Measurements from ENCODE around the gene FARP1.

Gene FARP1

GRCh38 chr13:98315466-98315865 lies 172.6 kb downstream of the FARP1 start (continued):
- TF ChIP-seq ZNF274 (IDR thresholded peaks at IDR 0.05; ENCODE audit: low read length) = no peak
- no peak for TF ChIP-seq ZNF274 (tag by site-specific recombination; IDR thresholded peaks at IDR 0.05; ENCODE audit: borderline replicate concordance)
- TF ChIP-seq EGR2 (tag by site-specific recombination; IDR thresholded peaks at IDR 0.05; ENCODE audit: low read depth) = no peak
- TF ChIP-seq ZNF112 (tag by site-specific recombination; IDR thresholded peaks at IDR 0.05) = no peak

DNA sequence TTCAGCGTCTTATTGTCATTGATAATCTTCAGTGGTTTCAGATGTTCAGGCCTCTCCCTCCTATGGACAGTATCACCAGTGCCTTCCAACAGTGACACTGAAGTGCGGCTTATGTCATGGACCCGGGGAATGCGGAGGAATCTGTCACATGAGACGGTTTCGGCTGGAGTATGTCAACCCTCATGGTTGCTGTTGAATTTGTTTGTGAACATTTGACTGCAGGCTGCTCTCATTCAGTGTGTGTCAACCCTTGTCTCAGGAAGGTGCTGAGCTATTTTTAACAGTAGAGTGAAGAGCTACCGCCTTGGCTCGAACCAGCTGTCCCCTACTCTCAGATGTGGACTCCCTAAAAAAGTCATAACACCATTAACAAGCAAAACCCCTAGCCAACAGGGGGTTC lies 173.0 kb downstream of the FARP1 start:
- no peaks in the 10 kb centered on the region for H3K36me3 ChIP-seq (ENCODE audit: control insufficient read depth in 2 of 2, insufficient read depth in 1 of 2, low read length in 2 of 2)
- no peaks in the 10 kb centered on the region for H3K9me3 ChIP-seq (ENCODE audit: control insufficient read depth, insufficient read depth, low read depth, low read length)
- no peaks in the 10 kb centered on the region for H3K4me1 ChIP-seq (ENCODE audit: control insufficient read depth, insufficient read depth, low read length)
- ChIA-PET POLR2A (no interaction called here), CTCF (interaction anchor here (0.8 kb wide), 1 partner anchor 283 kb away, joined by 3 read pairs; no protein-coding TSS in a partner anchor)
- H3K4me3 ChIP-seq (ENCODE audit: low read depth, low read length) = no peak overlapping the region
- TF ChIP-seq ZNF114 (tag by site-specific recombination; IDR thresholded peaks at IDR 0.05) = no peak
- no peak for TF ChIP-seq ZNF24 (tag by site-specific recombination; IDR thresholded peaks at IDR 0.05)
- no peak for TF ChIP-seq ZNF48 (tag by site-specific recombination; IDR thresholded peaks at IDR 0.05)
- TF ChIP-seq ZBTB48 (tag by site-specific recombination; IDR thresholded peaks at IDR 0.05) = no peak
- TF ChIP-seq PATZ1 (tag by site-specific recombination; IDR thresholded peaks at IDR 0.05) = no peak
- TF ChIP-seq ZNF561 (tag by site-specific recombination; IDR thresholded peaks at IDR 0.05; ENCODE audit: borderline replicate concordance) = no peak
- TF ChIP-seq HOXD13 (CRISPR knock-in tag; IDR thresholded peaks at IDR 0.05; ENCODE audit: borderline replicate concordance) = no peak
- no peak for TF ChIP-seq ZNF596 (tag by site-specific recombination; IDR thresholded peaks at IDR 0.05)
- TF ChIP-seq ZNF404 (tag by site-specific recombination; IDR thresholded peaks at IDR 0.05) = no peak
- TF ChIP-seq ZNF157 (tag by site-specific recombination; IDR thresholded peaks at IDR 0.05) = no peak
- TF ChIP-seq ZNF639 (tag by site-specific recombination; IDR thresholded peaks at IDR 0.05) = no peak
- no peak for TF ChIP-seq ZNF175 (tag by site-specific recombination; IDR thresholded peaks at IDR 0.05)
- no peak for TF ChIP-seq ZNF837 (tag by site-specific recombination; IDR thresholded peaks at IDR 0.05)
- no peak for TF ChIP-seq ZNF423 (tag by site-specific recombination; IDR thresholded peaks at IDR 0.05)
- no peak overlapping the region for H3K27ac ChIP-seq (ENCODE audit: extremely low read depth, low read depth, low read length)

GRCh38 chr13:98317573-98318171 lies 174.8 kb downstream of the FARP1 start:
- Histone ChIP-seq H3K9me3 (ENCODE audit: control insufficient read depth, insufficient read depth, low read depth, low read length) (no peaks in the 10 kb centered on the region), H3K27ac (ENCODE audit: extremely low read depth, low read depth, low read length) (no peak overlapping the region), H3K4me1 (ENCODE audit: control insufficient read depth, insufficient read depth, low read length) (peaks cover under 1% of the 10 kb centered on the region; the same call in 1 of the 2 replicates), H3K36me3 (ENCODE audit: control insufficient read depth in 2 of 2, insufficient read depth in 1 of 2, low read length in 2 of 2) (no peaks in the 10 kb centered on the region), H3K4me3 (ENCODE audit: low read depth, low read length) (no peak overlapping the region)
- TF ChIP-seq ZNF473 (tag by site-specific recombination; IDR thresholded peaks at IDR 0.05) = peak; percentile 37; the same call in 1 of the 2 replicates
- 0 out of 2 replicates have a peak, but pooled peaks have one; percentile 10 for TF ChIP-seq PRDM1 (tag by site-specific recombination; IDR thresholded peaks at IDR 0.05)
- TF ChIP-seq ZNF561 (tag by site-specific recombination; IDR thresholded peaks at IDR 0.05; ENCODE audit: borderline replicate concordance) = no peak
- peak; percentile 87 for TF ChIP-seq ZNF366 (tag by site-specific recombination; conservative IDR thresholded peaks at IDR 0.05)
- no peak for TF ChIP-seq ZBTB11 (tag by site-specific recombination; conservative IDR thresholded peaks at IDR 0.05; ENCODE audit: low read depth)
- TF ChIP-seq, protein P1, sequence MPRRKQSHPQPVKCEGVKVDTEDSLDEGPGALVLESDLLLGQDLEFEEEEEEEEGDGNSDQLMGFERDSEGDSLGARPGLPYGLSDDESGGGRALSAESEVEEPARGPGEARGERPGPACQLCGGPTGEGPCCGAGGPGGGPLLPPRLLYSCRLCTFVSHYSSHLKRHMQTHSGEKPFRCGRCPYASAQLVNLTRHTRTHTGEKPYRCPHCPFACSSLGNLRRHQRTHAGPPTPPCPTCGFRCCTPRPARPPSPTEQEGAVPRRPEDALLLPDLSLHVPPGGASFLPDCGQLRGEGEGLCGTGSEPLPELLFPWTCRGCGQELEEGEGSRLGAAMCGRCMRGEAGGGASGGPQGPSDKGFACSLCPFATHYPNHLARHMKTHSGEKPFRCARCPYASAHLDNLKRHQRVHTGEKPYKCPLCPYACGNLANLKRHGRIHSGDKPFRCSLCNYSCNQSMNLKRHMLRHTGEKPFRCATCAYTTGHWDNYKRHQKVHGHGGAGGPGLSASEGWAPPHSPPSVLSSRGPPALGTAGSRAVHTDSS (tag by site-specific recombination; IDR thresholded peaks at IDR 0.05) = peak; percentile 88
- CTCF ChIA-PET = no interaction called here
- POLR2A ChIA-PET = no interaction called here
